Liver (tissue), 9 donors: Measurements from ENCODE around the gene ADGRD1. TPM values are rescaled to one million over a fixed set of nuclear protein-coding genes. Genes with fewer than 3 reads are reported as not detected.

Experiments used
- DNase-seq: peaks from one replicate; pipeline ENCODE4 v3.0.0-alpha.2; 2017; ENCODE audit warnings: low spot score
- H3K27ac ChIP-seq, 2 donors: one replicate each; pipeline ENCODE4 v1.7.0; 2013; ENCODE audit warnings: inconsistent platforms in 2 of 2, low read length in 2 of 2, control low read depth in 1 of 2, low read depth in 1 of 2, mild to moderate bottlenecking in 1 of 2
- H3K27me3 ChIP-seq, 4 donors: one replicate each; pipeline versions ENCODE4 v1.6.1 to v1.7.0; 2013; ENCODE audit warnings: low read length in 3 of 4, inconsistent platforms in 1 of 4, mild to moderate bottlenecking in 1 of 4, moderate library complexity in 1 of 4; ENCODE audit not compliant: control insufficient read depth in 4 of 4, insufficient read depth in 4 of 4
- H3K36me3 ChIP-seq, 4 donors: one replicate each; pipeline versions ENCODE4 v1.6.1 to v1.7.0; 2013; ENCODE audit warnings: low read length in 3 of 4, mild to moderate bottlenecking in 3 of 4, low read depth in 1 of 4, moderate library complexity in 1 of 4; ENCODE audit not compliant: control insufficient read depth in 4 of 4, insufficient read depth in 3 of 4
- H3K4me1 ChIP-seq, 4 donors: one replicate each; pipeline versions ENCODE4 v1.6.1 to v1.7.0; 2013; ENCODE audit warnings: low read length in 3 of 4, mild to moderate bottlenecking in 3 of 4, moderate library complexity in 1 of 4; ENCODE audit not compliant: control insufficient read depth in 4 of 4, insufficient read depth in 4 of 4
- H3K4me3 ChIP-seq, 3 donors: one replicate each; pipeline versions ENCODE4 v1.6.1 to v1.7.0; 2013; ENCODE audit warnings: low read length in 3 of 3, control low read depth in 1 of 3, low read depth in 1 of 3, mild to moderate bottlenecking in 1 of 3
- H3K9ac ChIP-seq, 2 donors: one replicate each; pipeline ENCODE4 v1.7.0; 2013; ENCODE audit warnings: low read length in 2 of 2, mild to moderate bottlenecking in 2 of 2, moderate library complexity in 2 of 2, control low read depth in 1 of 2, low read depth in 1 of 2
- H3K9me3 ChIP-seq, 4 donors: one replicate each; pipeline versions ENCODE4 v1.6.1 to v1.7.0; 2013; ENCODE audit warnings: low read length in 3 of 4; ENCODE audit not compliant: control insufficient read depth in 4 of 4
- ATF3 ChIP-seq: IDR thresholded peaks from 2 replicates; pipeline ENCODE4 v1.6.1; 2016; ENCODE audit warnings: antibody characterized with exemption
- EGR1 ChIP-seq, 2 donors: IDR thresholded peaks; 2 replicates each; pipeline ENCODE4 v1.6.1; 2016 to 2018; ENCODE audit warnings: antibody characterized with exemption in 2 of 2, low read depth in 2 of 2
- FOXA1 ChIP-seq: IDR thresholded peaks from 2 replicates; pipeline ENCODE4 v1.6.1; 2016; ENCODE audit warnings: antibody characterized with exemption
- FOXA2 ChIP-seq: IDR thresholded peaks from 2 replicates; pipeline ENCODE4 v1.6.1; 2016; ENCODE audit warnings: antibody characterized with exemption
- GABPA ChIP-seq, 2 donors: IDR thresholded peaks in 1 of 2; conservative IDR thresholded peaks in 1 of 2; 2 replicates each; pipeline ENCODE4 v1.6.1; 2016; ENCODE audit warnings: antibody characterized with exemption in 2 of 2, mild to moderate bottlenecking in 1 of 2, moderate library complexity in 1 of 2
- HNF4A ChIP-seq, 2 donors: conservative IDR thresholded peaks; 2 replicates each; pipeline ENCODE4 v1.6.1; 2016; ENCODE audit warnings: antibody characterized with exemption in 2 of 2, mild to moderate bottlenecking in 2 of 2
- HNF4G ChIP-seq: IDR thresholded peaks from 2 replicates; pipeline ENCODE4 v1.6.1; 2016; ENCODE audit warnings: antibody characterized with exemption
- JUND ChIP-seq, 2 donors: IDR thresholded peaks; 2 replicates each; pipeline ENCODE4 v1.6.1; 2016; ENCODE audit warnings: antibody characterized with exemption in 2 of 2
- NR2F2 ChIP-seq: IDR thresholded peaks from 2 replicates; pipeline ENCODE4 v1.6.1; 2016; ENCODE audit warnings: antibody characterized with exemption
- RAD21 ChIP-seq, 2 donors: IDR thresholded peaks; 2 replicates each; pipeline ENCODE4 v1.6.1; 2016; ENCODE audit warnings: antibody characterized with exemption in 2 of 2, mild to moderate bottlenecking in 2 of 2
- REST ChIP-seq: IDR thresholded peaks from 2 replicates; pipeline ENCODE4 v1.6.1; 2016; ENCODE audit warnings: antibody characterized with exemption, mild to moderate bottlenecking
- RXRA ChIP-seq, 2 donors: IDR thresholded peaks; 2 replicates each; pipeline ENCODE4 v1.6.1; 2017 to 2018; ENCODE audit warnings: antibody characterized with exemption in 2 of 2, mild to moderate bottlenecking in 1 of 2
- SP1 ChIP-seq: IDR thresholded peaks from 2 replicates; pipeline ENCODE4 v1.6.1; 2018; ENCODE audit warnings: antibody characterized with exemption, mild to moderate bottlenecking
- TAF1 ChIP-seq: conservative IDR thresholded peaks from 2 replicates; pipeline ENCODE4 v1.6.1; 2016; ENCODE audit warnings: antibody characterized with exemption, mild to moderate bottlenecking
- YY1 ChIP-seq: IDR thresholded peaks from 2 replicates; pipeline ENCODE4 v1.6.1; 2016; ENCODE audit warnings: antibody characterized with exemption, mild to moderate bottlenecking
- WGBS: extraction: QIAGEN DNeasy Blood & Tissue Kit; methylation state at CpG from one replicate; pipeline ENCODE4 v1.1.7; 2013; 5-methylcytosine and 5-hydroxymethylcytosine counted together
- polyA plus RNA-seq, 2 donors: library from polyadenylated mRNA; stranded (reverse) in 1 of 2; unstranded in 1 of 2; fragments of 200-250 nt in 1 of 2; fragments of >200 nt in 1 of 2; fragmentation: Nextera tagmentation in 1 of 2; extraction: Ambion mirVana in 1 of 2; gene quantifications; one replicate each; pipeline versions ENCODE4 v1.2.1 to v1.2.3, GENCODE V29; 2013 to 2015
- total RNA-seq, 2 donors: library from RNA; depleted of rRNA; stranded (reverse); fragments of >200 nt; gene quantifications; one replicate each; pipeline ENCODE4 v1.2.3, GENCODE V29; 2014
- TF ChIP-seq, protein P1 (sequence below): IDR thresholded peaks from 2 replicates; pipeline ENCODE4 v1.6.1; 2016; ENCODE audit warnings: antibody characterized with exemption
- TF ChIP-seq, protein P2 (sequence below): fragments of 150-350 bp; IDR thresholded peaks from 2 replicates; pipeline ENCODE4 v1.5.1; 2017; ENCODE audit warnings: improper control_type of control experiment, low read depth, low read length; ENCODE audit not compliant: missing input control
- TF ChIP-seq, protein P3 (sequence below): IDR thresholded peaks from 2 replicates; pipeline ENCODE4 v1.6.1; 2016; ENCODE audit warnings: antibody characterized with exemption
- donor health status: healthy.
- donor health status: healthy.
- donor health status: healthy.
- donor health status: healthy.
- donor health status: healthy.

Gene ADGRD1
- total and polyA plus RNA-seq, 4 donors: 2.7 to 7.1 (median 4.6) TPM

GRCh38 chr12:131088701-131089530 lies 135.2 kb downstream of the ADGRD1 start:
- DNase-seq: no peak
- no peak overlapping the region for H3K9ac ChIP-seq
- WGBS: 93% methylated on average over 28 of the region's 28 CpGs
- TF ChIP-seq, protein P1, sequence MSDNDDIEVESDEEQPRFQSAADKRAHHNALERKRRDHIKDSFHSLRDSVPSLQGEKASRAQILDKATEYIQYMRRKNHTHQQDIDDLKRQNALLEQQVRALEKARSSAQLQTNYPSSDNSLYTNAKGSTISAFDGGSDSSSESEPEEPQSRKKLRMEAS: no peak
- TF ChIP-seq ATF3 (no peak), EGR1 (IDR thresholded peaks at IDR 0.05; ENCODE audit: low read depth in 2 of 2) (no peak), REST (no peak), YY1 (no peak), RAD21 (IDR thresholded peaks at IDR 0.05) (no peak), FOXA2 (no peak), NR2F2 (no peak), HNF4G (no peak), GABPA (IDR thresholded peaks at IDR 0.05 in 1 of 2, conservative IDR thresholded peaks at IDR 0.05 in 1 of 2) (no peak), JUND (IDR thresholded peaks at IDR 0.05) (no peak), SP1 (no peak), FOXA1 (no peak), HNF4A (conservative IDR thresholded peaks at IDR 0.05) (no peak), RXRA (IDR thresholded peaks at IDR 0.05) (no peak), TAF1 (no peak)
- TF ChIP-seq, protein P2, sequence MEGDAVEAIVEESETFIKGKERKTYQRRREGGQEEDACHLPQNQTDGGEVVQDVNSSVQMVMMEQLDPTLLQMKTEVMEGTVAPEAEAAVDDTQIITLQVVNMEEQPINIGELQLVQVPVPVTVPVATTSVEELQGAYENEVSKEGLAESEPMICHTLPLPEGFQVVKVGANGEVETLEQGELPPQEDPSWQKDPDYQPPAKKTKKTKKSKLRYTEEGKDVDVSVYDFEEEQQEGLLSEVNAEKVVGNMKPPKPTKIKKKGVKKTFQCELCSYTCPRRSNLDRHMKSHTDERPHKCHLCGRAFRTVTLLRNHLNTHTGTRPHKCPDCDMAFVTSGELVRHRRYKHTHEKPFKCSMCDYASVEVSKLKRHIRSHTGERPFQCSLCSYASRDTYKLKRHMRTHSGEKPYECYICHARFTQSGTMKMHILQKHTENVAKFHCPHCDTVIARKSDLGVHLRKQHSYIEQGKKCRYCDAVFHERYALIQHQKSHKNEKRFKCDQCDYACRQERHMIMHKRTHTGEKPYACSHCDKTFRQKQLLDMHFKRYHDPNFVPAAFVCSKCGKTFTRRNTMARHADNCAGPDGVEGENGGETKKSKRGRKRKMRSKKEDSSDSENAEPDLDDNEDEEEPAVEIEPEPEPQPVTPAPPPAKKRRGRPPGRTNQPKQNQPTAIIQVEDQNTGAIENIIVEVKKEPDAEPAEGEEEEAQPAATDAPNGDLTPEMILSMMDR: no peak
- TF ChIP-seq, protein P3, sequence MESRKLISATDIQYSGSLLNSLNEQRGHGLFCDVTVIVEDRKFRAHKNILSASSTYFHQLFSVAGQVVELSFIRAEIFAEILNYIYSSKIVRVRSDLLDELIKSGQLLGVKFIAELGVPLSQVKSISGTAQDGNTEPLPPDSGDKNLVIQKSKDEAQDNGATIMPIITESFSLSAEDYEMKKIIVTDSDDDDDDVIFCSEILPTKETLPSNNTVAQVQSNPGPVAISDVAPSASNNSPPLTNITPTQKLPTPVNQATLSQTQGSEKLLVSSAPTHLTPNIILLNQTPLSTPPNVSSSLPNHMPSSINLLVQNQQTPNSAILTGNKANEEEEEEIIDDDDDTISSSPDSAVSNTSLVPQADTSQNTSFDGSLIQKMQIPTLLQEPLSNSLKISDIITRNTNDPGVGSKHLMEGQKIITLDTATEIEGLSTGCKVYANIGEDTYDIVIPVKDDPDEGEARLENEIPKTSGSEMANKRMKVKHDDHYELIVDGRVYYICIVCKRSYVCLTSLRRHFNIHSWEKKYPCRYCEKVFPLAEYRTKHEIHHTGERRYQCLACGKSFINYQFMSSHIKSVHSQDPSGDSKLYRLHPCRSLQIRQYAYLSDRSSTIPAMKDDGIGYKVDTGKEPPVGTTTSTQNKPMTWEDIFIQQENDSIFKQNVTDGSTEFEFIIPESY: no peak
- H3K4me3 ChIP-seq: no peak overlapping the region
- no peak overlapping the region for H3K27ac ChIP-seq
- no peaks in the 10 kb centered on the region for H3K27me3 ChIP-seq
- no peaks in the 10 kb centered on the region for H3K9me3 ChIP-seq
- no peaks in the 10 kb centered on the region for H3K36me3 ChIP-seq
- no peaks in the 10 kb centered on the region for H3K4me1 ChIP-seq
